Lower leg skin (tissue), 4 donors: ENCODE measurements around the gene TICRR. TPM values are rescaled to one million over a fixed set of nuclear protein-coding genes. Genes with fewer than 3 reads are reported as not detected.
"Not testable (repeated sequence)": the region's sequence is repeated elsewhere in the genome, so short reads cannot be mapped to it uniquely, and the experiment has no call there.

Experiments
- DNase-seq, 2 donors: peaks; one replicate each; pipeline ENCODE4 v3.0.0-alpha.2; 2019; ENCODE audit warnings: low spot score in 2 of 2
- H3K4me3 ChIP-seq: fragments of 200-600 bp; sonication (generic); 2 replicates; pipeline ENCODE4 v1.5.1; 2017; ENCODE audit warnings: mild to moderate bottlenecking, low read depth; ENCODE audit not compliant: poor library complexity, severe bottlenecking
- POLR2A ChIP-seq, 2 donors: fragments of 450-650 bp; IDR thresholded peaks; one replicate each; pipeline ENCODE4 v1.6.1; 2016 to 2017; ENCODE audit warnings: antibody characterized with exemption in 2 of 2, mild to moderate bottlenecking in 1 of 2, moderate library complexity in 1 of 2
- WGBS, 2 donors: methylation state at CpG; one replicate each; pipeline ENCODE4 v1.1.5; 2018; 5-methylcytosine and 5-hydroxymethylcytosine counted together
- intact Hi-C: fragments of 100-400 bp; cut with DNase I; formaldehyde crosslinking; loops from one replicate; pipeline ENCODE4 v1.15.0; 2023; ENCODE audit warnings: low total_unique reads
- total RNA-seq, 4 donors: library from RNA; depleted of rRNA; stranded (reverse); fragments of >200 nt; gene quantifications; one replicate each; pipeline ENCODE4 v1.1.0, GENCODE V29; 2016
- TF ChIP-seq, protein P1 (sequence below), 3 donors: fragments of 450-650 bp; IDR thresholded peaks; one replicate each; pipeline ENCODE4 v1.5.1; 2016; ENCODE audit warnings: antibody characterized with exemption in 3 of 3, mild to moderate bottlenecking in 3 of 3, moderate library complexity in 2 of 3

The TICRR gene
- total RNA-seq, 4 donors from 2014 or later, result 0.21 to 1.2 (median 0.55) TPM

DNA sequence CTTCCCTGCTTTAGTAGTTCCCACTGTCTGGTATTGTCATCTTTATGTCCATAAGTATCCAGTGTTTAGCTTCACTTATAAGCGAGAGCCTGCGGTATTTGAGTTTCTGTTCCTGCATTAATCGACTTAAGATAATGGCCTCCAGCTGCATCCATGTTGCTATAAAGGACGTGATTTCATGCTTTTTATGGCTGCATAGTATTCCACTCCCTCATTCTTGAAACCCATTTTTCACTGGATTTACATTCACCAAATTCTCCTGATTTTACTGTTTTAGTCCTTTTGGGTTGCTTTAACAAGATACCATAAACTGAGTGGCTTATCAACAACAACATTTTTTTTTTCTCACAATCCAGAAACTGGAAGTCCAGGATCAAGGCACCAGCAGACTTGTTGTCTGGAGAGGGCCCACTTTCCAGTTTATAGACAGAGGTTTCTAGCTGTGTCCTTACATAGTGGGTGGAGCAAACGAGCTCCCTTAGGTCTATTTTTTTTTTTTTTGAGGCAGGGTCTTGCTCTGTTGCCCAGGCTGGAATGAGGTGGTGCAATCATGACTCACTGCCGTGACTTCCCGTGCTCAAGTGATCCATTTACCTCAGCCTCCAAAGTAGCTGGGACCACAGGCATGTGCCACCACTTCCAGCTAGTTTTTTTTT, 6.1 kb upstream of the TICRR start:
- TF ChIP-seq POLR2A (IDR thresholded peaks at IDR 0.05), result no peak
- TF ChIP-seq, protein P1, sequence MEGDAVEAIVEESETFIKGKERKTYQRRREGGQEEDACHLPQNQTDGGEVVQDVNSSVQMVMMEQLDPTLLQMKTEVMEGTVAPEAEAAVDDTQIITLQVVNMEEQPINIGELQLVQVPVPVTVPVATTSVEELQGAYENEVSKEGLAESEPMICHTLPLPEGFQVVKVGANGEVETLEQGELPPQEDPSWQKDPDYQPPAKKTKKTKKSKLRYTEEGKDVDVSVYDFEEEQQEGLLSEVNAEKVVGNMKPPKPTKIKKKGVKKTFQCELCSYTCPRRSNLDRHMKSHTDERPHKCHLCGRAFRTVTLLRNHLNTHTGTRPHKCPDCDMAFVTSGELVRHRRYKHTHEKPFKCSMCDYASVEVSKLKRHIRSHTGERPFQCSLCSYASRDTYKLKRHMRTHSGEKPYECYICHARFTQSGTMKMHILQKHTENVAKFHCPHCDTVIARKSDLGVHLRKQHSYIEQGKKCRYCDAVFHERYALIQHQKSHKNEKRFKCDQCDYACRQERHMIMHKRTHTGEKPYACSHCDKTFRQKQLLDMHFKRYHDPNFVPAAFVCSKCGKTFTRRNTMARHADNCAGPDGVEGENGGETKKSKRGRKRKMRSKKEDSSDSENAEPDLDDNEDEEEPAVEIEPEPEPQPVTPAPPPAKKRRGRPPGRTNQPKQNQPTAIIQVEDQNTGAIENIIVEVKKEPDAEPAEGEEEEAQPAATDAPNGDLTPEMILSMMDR (IDR thresholded peaks at IDR 0.05), result no peak
- intact Hi-C loops, result no loop called here
- DNase-seq, result no peak
- 80 to 91% methylated on average over 7 of the region's 7 CpGs for WGBS, 2 donors
- no peak overlapping the region for H3K4me3 ChIP-seq

DNA sequence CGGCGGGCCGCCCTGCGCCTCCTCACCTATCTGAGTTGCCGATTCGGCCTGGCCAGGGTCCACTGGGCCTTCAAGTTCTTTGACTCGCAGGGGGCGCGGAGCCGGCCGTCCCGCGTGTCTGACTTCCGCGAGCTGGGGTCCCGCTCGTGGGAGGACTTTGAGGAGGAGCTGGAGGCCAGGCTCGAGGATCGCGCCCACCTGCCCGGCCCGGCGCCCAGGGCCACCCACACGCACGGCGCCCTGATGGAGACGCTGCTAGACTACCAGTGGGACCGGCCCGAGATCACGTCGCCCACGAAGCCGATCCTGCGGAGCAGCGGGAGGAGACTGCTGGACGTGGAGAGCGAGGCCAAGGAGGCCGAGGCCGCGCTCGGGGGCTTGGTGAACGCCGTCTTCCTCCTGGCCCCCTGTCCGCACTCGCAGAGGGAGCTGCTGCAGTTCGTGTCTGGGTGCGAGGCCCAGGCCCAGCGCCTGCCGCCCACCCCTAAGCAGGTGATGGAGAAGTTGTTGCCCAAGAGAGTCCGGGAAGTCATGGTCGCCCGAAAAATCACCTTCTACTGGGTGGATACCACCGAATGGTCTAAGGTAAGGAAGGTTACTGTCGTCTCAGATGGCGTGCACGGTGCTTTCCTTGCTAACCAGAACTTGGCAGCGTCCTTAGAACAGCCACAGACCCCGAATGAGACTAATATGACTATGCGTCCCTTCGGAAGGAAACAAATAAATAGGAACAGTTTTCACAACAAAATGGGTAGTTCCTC, 567 bp downstream of the TICRR start:
- intact Hi-C loops, result no loop called here
- TF ChIP-seq POLR2A (IDR thresholded peaks at IDR 0.05), result no peak
- TF ChIP-seq, protein P1 (IDR thresholded peaks at IDR 0.05), result no peak
- DNase-seq, result peak in 1 of 2 donors; percentile 90
- 2 to 3% methylated on average over 25 to 60 of the region's 60 CpGs for WGBS, 2 donors
- peak overlapping the region; percentile 44 for H3K4me3 ChIP-seq

DNA sequence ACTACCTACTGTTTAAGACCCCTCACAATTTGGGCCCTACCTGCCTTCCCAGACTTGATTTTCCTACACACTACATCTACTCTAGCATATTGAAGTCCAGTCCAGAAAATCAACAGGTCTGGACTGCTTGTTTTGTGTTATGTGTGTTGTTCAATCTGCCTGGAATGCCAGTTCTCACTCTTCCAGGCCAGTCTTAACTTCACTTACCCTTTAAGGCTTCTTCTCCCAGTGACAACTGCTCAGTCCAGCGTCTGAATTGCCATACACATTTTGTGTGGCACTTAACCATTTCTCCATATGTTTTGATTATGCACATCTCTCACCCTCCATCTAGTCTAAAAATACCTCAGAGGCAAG, 1.1 kb downstream of the TICRR start:
- intact Hi-C loops, result no loop called here
- no peak for DNase-seq
- 5 to 25% methylated on average over 1 of the region's 1 CpG for WGBS, 2 donors
- TF ChIP-seq, protein P1 (IDR thresholded peaks at IDR 0.05), result no peak
- no peak for TF ChIP-seq POLR2A (IDR thresholded peaks at IDR 0.05)
- peak overlapping the region; percentile 44 for H3K4me3 ChIP-seq

DNA sequence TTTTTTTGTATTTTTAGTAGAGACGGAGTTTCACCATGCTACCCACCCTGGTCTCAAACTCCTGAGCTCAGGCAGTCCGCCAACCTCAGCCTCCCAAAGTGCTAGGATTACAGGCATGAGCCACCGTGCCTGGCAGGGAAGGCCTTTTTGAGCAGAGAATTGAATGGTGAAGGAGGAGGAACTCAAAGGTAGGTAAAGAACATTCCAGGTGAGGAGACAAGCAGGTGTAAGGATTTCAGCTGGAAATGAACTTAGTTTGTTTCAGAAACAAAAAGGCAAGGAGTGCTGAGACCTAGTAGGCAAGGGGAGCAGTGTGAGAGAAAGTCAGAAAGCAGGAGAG, 2.5 kb downstream of the TICRR start:
- no peak overlapping the region for H3K4me3 ChIP-seq
- DNase-seq, result no peak
- TF ChIP-seq, protein P1 (IDR thresholded peaks at IDR 0.05), result no peak
- TF ChIP-seq POLR2A (IDR thresholded peaks at IDR 0.05), result no peak
- WGBS, 2 donors, result 68 to 78% methylated on average over 3 of the region's 3 CpGs
- intact Hi-C loops, result no loop called here

DNA sequence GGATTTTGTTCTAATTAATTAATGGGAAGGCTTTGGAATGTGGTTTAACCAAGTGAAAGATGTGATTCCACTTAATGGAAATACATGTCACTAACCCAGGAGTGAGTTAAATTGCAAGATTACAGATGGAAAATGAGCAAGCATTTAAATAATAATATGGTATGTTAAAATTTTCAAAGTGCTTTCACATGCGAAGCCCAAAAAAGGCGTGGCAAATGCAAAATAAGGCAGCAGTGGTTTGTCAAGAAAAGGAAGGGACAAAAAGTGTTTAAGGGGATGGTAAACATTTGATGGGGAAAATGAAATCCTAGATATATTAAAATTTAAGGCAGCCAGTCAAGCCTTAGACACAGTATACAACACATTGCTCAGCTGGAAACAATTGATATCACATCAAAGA, 2.9 kb downstream of the TICRR start:
- no peak overlapping the region for H3K4me3 ChIP-seq
- no peak for DNase-seq
- 72 to 75% methylated on average over 2 of the region's 2 CpGs for WGBS, 2 donors
- TF ChIP-seq, protein P1 (IDR thresholded peaks at IDR 0.05), result no peak
- no peak for TF ChIP-seq POLR2A (IDR thresholded peaks at IDR 0.05)
- intact Hi-C loops, result no loop called here

DNA sequence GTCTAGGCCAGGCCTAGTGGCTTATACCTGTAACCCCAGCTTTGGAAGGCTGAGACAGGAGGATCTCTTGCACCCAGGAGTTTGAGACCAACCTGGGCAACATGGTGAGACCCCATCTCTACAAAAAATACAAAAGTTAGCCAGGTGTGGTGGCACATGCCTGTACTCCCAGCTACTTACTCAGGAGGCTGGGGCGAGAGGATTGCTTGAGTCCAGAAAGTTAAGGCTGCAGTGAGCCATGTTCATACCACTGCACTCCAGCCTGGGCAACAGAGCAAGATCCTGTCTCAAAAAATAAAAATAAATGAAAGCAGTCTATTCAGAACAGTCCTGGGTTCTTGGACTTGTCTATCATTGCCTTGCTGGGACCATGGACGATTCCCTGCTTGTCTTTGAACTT, 5.5 kb downstream of the TICRR start:
- H3K4me3 ChIP-seq, DNase-seq, intact Hi-C loops: not testable (repeated sequence)
- WGBS, 2 donors, result 94 to 95% methylated on average over 2 of the region's 2 CpGs
